Measurements from ENCODE around the gene MTHFD1.

- TF ChIP-seq EZH2 (IDR thresholded peaks at IDR 0.05; ENCODE audit: low read length) (no peak), CTCF (optimal IDR thresholded peaks at IDR 0.05 in 1 of 3, IDR thresholded peaks at IDR 0.05 in 1 of 3, conservative IDR thresholded peaks at IDR 0.05 in 1 of 3; ENCODE audit: extremely low read depth in 1 of 3, insufficient read depth in 2 of 3, low read length in 3 of 3) (no peak)
Measured at GRCh38 chr14:64465831-64466554, 77.8 kb downstream of the MTHFD1 start.
